NCI-H510A (cell line): ENCODE measurements around the gene KDM2A.
"Not testable (repeated sequence)": the region's sequence is repeated elsewhere in the genome, so short reads cannot be mapped to it uniquely, and the experiment has no call there.

ENCODE experiments used
- DNase-seq: peaks from one replicate; lab custom pipeline; 2025; lab: John Stamatoyannopoulos, UW

KDM2A gene

DNA sequence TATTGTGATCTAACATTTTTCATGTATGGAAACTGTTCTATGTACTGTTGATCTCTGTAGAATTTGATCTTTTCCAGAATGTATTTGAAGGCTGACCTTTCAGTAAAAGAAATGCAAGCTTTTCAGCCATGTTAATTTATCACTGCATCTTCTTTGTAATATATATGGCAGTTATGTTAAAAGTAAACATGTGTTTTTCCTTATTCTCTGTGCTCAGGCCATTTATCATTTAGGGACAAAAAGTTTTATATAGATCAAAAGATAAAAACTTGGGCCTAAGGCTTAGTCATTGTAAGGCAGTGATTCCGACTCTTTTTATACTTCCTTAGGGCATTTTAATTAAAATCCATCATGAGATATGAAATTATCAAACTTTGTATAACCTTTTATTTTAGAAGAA is 48.7 kb downstream of the KDM2A start:
- no peak for DNase-seq

DNA sequence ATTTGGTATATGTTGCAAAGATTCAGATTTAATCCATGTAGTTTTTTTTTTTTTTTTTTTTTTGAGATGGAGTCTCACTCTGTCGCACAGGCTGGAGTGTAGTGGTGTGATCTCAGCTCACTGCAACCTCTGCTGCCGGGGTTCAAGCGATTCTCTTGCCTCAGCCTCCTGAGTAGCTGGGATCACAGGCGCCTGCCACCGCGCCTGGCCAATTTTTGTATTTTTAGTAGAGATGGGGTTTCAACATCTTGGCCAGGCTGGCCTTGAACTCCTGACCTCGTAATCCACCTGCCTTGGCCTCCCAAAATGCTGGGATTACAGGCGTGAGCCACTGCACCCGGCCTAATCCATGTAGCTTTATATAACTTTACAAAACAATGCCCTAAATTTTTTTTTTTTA is 49.8 kb downstream of the KDM2A start:
- DNase-seq: not testable (repeated sequence)

DNA sequence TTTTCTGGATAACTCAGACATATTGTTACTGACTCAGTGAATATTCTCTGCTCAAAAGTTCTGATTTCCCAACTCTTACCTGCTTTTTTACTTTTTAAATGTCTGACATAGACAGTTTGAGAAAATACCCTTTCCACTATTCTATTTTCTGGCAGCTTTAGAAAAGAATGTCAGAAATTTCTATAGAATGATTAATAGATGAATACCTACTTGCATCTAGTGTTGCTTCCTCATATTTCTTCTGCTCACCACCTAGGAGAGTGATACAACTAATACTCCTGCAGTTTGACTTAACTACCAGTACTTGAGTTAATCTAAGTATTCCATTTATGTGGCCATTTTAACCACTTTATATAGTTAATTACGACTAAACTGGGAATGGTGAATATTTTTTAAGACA is 55.2 kb downstream of the KDM2A start:
- no peak for DNase-seq

DNA sequence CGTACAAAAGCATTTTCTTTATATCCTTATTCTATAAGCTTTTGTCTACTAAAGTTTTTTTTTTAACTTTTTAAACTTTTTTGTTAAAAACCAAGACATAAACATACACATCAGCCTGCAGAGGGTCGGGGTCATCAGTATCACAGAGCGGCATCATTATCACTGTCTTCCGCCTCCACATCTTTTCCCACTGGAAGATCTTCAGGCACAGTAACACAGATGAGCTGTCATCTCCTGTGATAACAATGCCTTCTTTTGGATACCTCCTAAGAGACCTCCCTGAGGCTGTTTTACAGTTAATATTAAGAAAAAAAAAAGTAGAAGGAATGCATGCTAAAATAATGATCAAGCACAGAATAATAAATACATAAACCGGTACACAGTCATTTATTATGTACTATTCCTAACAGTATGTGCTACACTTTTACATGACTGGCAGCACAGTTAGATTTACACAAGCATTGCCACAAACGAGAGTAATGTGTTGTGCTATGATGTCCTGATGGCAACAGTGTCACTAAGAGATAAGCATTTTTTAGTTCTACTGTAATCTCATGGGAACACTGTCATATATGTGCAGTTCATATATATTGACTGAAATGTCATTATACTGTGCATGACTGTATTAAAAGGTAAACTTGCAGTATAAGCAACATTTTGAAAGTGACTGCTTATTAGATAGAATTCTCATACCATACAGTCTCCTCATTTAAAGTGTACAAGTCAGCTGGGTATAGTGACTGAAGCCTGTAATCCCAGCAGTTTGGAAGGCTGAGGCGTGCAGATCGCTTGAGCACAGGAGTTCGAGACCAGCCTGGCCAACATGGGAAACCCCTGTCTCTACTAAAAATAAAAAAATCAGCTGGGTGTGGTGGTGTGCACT is 58.6 kb downstream of the KDM2A start:
- no peak for DNase-seq

DNA sequence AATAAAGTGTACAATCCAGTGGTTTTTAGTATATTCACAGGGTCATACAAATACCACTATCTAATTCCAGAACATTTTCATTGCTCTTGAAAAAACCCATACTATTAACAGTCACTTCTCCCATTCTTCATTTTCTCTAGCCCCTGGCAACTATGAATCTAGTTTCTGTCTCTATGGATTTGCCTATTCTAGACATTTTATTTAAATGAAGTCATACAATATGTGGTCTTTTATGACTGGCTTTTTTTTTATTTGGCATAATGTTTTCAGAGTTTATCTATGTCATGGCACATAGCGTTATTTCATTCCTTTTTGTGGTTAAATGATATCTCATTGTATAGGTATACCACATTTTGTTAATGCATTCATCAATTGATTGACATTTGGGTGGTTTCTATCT is 59.4 kb downstream of the KDM2A start:
- DNase-seq: no peak

DNA sequence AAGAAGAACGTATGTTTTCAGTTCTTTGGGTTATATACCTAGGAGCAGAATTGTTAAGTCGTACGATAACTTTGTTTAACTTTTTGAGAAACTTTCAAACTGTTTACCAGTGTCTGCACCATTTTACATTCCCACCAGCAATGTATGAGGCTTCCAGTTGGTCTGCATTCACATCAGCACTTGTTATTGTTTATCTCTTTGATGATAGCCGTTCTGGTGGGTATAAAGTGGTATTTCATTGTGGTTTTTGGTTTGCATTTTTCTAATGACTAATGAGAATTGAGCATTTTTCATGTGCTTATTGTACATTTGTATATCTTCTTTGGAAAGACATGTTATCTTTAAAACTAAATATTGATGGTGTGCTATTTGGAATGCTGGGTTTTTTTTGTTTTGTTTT is 59.8 kb downstream of the KDM2A start:
- DNase-seq: no peak

DNA sequence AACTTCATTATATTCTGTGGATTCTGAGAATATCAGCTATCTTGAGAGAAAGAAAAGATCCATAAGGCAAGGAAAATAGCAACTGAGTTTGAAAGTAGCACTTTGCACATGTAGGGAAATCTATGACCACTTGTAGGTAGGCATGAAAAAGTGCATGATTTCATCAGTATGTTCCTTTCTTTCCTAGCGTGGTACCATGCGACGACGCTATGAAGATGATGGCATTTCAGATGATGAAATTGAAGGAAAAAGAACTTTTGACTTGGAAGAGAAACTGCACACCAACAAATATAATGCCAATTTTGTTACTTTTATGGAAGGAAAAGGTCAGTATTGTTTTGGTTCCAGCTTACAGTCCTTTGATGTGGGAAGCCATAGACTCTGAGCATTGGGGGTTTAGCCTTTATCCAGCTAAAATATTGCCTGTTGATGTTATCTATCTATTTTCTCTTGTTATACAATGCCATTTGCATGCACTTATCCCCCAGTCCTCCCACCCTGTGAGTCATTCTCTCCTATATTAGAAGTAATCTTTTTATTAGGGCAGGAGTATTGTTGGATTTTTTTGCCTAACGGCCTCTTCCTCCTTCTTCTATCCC is 60.9 kb downstream of the KDM2A start:
- DNase-seq: no peak

DNA sequence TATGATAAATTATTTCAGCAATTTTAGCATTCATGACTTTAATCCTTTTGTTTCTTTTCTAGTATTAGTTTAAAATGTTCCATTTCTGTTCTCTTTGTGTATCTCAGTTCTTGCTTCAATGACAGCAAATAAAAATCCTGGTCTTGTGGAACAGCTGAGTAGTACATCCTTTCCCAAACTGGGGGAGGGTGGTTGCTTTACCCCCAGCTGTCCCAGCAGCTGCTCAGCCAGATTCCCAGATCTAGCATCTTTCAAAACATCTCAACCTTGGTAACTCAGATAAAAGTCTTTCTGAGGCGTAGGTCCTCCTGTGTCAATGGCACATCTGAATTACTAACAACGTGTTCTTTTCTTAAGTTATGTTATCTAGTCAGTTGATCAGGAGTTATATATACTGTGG is 75.0 kb downstream of the KDM2A start:
- DNase-seq: no peak

DNA sequence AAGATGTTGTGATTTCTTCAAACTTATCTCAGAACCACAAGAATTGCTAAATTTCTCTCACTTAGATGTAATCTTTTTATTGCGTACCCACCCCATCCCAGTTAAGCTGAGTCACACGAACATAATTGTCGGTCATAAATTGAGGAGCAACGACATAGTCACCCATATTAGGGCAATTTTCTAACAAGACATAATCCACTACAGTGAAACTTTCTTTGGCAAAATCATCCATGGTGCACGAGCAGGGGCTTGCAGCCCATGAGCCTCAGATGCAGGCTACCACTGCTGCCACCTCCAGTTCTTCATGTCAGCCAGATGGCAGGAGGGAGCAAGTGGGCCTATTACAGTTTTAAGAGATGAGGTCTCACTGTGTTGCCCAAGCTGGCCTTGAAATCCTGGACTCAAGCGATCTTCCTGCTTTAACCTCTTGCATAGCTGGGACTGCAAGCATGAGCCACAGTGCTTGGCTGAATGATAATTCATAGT is 77.0 kb downstream of the KDM2A start:
- no peak for DNase-seq

DNA sequence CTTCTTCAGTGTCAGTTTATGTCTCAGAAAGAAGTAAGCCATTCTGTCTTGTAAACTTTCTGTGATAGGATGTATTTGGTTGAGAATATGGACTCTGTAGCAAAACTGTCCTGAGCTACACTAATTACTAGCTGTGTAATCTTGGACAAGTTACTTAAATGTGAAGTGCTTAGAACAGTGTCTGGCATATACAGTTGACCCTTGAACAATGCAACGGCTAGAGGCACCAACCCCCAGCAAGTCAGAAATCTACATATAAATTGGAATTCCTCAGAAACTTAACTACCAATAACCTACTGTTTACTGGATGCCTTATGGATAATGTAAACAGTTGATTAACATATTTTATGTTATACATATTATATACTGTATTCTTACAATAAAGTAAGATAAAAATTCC is 78.5 kb downstream of the KDM2A start:
- DNase-seq: no peak

DNA sequence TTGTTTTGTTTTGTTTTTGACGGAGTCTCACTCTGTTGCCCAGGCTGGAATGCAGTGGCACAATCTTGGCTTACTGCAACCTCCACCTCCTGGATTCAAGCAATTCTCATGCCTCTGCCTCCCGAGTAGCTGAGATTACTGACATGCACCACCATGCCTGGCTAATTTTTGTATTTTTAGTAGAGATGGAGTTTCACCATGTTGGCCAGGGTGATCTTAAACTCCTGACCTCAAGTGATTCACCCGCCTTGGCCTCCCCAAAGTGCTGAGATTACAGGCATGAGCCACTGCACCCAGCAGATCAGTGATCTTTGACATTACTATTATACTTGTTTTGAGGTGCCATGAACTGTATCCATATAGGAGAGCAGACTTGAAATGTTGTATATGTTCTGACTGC is 79.7 kb downstream of the KDM2A start:
- not testable (repeated sequence) for DNase-seq

DNA sequence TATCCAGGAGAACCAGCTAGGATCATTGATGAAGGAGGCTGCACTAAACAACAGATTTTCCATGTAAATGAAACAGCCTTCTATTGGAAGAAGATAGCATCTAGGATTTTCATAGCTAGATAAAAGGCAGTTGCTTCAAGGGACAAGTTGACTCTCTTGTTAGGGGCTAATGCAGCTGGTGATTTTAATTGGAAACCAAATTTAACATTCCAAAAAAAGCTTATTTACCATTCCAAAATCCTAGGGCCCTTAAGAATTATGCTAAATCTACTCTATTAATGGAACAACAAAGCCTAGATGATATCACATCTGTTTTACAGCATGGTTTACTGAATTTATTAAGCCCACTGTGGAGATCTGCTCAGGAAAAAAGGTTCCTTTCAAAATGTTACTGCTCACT is 80.7 kb downstream of the KDM2A start:
- no peak for DNase-seq

DNA sequence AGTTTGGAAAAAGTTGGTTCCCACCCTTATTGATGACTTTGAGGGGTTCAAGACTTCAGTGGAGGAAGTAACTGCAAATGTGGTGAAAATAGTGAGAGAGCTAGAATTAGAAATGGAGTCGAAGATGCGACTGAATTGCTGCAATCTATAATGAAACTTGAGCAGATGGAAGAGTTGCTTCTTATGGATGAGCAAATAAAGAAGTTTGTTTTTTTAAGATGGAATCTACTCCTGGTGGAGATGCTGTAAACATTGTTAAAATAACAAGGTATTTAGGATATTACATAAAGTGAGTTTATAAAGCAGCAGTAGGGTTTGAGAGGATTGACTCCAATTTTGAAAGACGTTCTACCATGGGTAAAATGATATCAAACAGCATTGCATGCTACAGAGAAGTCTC is 83.0 kb downstream of the KDM2A start:
- no peak for DNase-seq

DNA sequence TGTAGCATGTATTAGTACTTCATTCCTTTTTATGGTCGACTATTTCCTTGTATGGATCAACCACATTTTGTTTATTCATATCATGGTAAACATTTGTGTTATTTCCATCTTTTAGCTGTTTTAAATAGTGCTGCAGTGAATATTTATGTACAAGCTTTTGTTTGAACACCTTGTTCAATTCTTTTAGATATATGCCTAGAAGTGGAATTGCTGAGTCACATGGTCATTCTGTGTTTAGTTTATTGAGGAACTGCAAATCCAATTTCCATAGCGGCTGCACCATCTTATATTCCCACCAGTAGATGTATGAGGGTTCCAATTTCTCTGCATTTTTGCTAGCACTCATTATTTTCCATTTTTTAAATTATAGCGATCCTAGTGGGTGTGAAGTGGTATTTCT is 85.8 kb downstream of the KDM2A start:
- no peak for DNase-seq

DNA sequence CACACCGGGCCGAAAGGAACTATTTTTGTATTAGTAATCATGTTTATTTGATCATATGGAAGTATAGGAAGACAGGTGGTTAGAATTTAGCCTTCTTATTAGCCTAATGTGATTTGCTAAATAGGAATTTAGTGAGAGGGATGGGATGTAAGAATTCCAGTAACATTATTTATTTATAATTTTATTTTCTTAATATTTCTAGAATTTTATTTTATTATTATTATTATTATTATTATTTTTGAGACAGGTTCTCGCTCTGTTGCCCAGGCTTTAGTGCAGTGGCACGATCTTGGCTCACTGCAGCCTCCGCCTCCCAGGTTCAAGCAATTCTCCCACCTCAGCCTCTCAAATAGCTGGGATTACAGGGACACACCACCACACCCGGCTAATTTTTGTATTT is 90.2 kb downstream of the KDM2A start:
- not testable (repeated sequence) for DNase-seq

DNA sequence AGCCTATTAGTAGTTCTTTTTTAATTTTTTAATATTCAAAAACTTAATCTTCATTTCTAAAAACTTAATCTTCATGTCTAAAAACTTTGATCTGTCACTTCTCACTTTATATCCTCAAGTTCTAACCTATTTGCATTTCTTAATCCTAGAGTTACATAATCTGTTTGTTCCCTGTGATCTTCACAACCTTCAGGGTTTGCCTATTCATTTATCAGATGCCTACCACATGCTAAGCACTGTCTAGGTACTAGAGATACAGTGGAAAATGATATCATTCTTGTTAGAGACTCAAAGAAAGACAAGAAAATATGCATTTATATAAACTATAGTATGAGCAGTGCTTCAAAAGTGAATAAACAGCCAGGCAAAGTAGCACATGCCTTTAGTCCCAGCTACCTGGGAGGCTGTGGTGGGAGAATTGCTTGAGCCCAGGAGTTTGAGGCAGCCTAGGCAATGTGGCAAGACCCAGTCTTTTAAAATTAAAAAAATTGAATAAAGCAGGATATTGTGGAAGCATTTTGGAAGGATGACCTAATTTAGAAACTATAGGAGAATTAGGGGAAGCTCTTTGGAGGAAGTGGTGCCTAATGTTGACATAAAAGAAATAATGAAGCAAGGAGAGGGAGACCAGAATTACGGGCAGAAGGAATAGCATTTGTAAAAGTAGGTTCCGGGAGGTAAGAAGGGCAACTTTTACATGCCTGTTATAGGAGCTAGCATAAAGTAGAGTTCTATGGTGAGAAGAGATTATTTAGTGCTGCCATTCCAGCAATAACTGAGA is 92.8 kb downstream of the KDM2A start:
- no peak for DNase-seq

DNA sequence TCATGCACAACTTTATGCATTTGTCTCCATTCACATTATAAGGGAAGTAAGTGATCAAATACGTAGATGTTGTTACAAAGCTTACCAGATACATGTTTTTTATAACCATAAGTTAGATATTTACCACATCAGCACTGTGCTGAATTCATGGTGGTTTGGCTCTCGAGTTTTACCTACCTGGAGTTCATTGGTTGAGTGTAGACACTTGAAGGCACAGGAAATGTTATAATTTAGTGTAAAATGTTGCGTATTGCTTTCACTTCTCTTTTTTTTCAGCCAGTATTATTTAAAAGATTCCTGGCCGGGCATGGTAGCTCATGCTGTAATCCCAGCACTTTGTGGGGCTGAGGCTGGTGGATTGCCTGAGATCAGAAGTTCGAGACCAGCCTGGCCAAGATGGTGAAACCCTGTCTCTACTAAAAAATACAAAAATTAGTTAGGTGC is 94.1 kb downstream of the KDM2A start:
- DNase-seq: no peak

DNA sequence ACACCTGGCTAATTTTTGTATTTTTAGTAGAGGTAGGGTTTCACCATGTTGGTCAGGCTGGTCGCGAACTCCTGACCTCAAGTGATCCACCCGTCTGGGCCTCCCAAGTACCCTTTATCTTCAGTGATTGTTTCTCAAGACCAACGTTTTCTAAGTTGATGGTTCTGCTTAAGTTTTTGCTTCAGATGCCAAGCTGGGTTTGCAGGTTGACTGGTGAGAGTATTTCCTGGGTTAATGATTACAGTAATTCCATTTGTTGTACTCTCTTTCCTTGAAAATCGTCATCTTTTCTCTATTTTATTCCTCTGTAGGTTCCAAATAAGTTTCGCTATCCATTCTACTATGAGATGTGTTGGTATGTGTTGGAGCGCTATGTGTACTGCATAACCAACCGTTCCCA is 108.7 kb downstream of the KDM2A start:
- no peak for DNase-seq

DNA sequence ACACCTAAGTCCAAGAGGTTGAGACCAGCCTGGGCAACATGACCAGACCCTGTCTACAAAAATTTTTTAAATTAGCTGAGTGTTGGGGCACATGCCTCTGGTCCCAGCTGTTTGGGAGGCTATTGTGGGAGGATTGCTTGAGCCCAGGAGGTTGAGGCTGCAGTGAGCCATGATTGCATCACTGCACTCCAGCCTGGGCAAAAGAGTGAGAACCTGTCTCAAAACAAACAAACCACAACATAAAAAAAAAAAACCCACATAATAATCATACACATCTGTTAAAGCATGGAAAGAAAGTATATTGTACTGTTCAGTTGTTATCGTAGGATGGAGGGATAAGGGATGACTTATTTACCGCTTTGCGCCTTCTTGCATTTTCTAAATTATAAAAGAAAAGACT is 111.3 kb downstream of the KDM2A start:
- no peak for DNase-seq

DNA sequence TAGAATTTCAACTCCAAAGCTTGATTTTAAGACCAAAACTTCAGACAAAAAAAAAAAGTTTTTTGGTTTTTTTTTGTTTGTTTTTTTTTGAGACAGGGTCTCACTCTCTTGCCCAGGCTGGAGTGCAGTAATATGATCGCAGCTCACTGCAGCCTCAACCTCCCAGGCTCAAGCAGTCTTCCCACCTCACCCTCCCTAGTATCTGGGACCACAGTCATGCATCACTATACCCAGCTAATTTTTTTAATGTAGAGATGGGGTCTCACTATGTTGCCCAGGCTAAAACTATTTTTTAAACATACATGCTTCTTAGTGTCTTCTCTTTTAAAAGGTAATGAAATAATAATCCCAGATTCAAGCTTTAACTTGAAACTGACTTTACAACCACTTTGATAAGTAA is 111.8 kb downstream of the KDM2A start:
- no peak for DNase-seq

DNA sequence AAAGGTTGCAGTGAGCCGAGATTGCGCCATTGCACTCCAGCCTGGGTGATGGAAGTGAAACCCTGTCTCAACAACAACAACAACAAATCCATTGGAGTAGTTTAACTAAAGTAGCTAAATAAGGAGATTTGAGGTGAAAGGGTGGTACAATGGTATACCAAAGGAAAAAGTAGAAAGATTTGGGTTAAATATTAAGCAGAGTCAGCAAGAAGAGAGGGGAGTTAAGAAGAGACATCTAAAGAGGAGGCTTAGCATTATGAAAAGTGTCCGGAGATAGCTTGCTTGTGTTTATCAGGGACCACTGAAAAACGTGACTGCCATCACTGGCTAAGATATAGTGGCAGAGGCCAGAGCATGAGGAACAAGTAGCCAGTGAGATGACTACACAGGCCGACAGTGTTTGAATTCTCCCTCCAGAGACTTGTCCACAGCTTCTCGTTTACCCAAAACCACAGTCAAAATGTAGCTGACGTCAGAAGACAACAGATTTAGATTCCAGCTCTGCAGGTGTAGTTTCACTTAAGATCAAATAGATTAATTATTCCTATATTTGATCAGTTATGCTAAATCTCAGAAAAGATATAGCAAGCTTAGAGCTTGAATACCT is 114.6 kb downstream of the KDM2A start:
- DNase-seq: no peak

DNA sequence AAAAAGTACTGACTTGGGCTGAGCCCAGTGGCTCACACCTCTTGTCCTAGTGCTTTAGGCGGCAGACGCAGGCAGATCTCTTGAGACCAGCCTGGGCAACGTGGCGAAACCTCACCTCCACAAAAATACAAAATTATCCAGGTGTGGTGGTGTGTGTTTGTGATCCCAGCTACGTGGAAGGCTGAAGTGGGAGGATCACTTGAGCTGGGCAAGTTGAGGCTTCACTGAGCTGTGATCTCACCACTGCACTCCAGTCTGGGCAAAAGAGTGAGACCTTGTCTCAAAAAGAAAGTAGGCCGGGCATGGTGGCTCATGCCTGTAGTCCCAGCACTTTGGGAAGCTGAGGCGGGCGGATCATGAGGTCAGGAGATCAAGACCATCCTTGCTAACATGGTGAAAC is 115.5 kb downstream of the KDM2A start:
- not testable (repeated sequence) for DNase-seq
